Right forelimb (tissue), 1 donor: ENCODE measurements around the gene SPDYE11.
"Not testable (repeated sequence)": the region's sequence is repeated elsewhere in the genome, so short reads cannot be mapped to it uniquely, and the experiment has no call there.

ENCODE experiments used
- DNase-seq: peaks from one replicate; pipeline ENCODE4 v3.0.0-alpha.2; 2018

The SPDYE11 gene, protein sequence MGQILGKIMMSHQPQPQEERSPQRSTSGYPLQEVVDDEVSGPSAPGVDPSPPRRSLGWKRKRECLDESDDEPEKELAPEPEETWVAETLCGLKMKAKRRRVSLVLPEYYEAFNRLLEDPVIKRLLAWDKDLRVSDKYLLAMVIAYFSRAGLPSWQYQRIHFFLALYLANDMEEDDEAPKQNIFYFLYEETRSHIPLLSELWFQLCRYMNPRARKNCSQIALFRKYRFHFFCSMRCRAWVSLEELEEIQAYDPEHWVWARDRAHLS

DNA sequence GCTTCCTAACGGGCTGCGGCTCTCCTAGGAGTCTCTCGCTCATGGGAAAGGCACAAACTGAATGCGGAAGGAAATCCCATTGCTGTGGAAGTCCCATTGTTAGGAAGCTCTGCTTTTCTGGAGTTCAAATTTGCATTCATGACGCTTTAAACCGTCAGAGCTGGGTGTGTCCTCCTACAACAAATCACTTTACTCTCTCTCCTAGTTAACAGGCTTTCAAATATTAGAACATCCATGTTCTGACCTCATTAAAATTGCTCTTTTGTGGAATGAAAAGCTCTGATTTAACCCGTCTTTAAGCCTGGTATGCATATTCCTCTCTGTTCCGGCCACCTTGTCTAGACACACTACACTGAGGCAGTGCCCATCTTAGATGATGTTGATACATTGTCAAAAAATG lies at the start of gene SPDYE11:
TSS of gene SPDYE11 (minus strand) at position 101 of the 400 bp plus-strand sequence. CDS start 1,800 bp downstream, outside the sequence.
- DNase-seq: not testable (repeated sequence)

DNA sequence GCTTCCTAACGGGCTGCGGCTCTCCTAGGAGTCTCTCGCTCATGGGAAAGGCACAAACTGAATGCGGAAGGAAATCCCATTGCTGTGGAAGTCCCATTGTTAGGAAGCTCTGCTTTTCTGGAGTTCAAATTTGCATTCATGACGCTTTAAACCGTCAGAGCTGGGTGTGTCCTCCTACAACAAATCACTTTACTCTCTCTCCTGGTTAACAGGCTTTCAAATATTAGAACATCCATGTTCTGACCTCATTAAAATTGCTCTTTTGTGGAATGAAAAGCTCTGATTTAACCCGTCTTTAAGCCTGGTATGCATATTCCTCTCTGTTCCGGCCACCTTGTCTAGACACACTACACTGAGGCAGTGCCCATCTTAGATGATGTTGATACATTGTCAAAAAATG lies 28.2 kb upstream of the SPDYE11 start, which contains the start of gene SPDYE9:
TSS of gene SPDYE9 (minus strand) at position 101 of the 400 bp plus-strand sequence. CDS start 1,800 bp downstream, outside the sequence.
- not testable (repeated sequence) for DNase-seq

DNA sequence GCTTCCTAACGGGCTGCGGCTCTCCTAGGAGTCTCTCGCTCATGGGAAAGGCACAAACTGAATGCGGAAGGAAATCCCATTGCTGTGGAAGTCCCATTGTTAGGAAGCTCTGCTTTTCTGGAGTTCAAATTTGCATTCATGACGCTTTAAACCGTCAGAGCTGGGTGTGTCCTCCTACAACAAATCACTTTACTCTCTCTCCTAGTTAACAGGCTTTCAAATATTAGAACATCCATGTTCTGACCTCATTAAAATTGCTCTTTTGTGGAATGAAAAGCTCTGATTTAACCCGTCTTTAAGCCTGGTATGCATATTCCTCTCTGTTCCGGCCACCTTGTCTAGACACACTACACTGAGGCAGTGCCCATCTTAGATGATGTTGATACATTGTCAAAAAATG lies 28.0 kb downstream of the SPDYE11 start, which contains the start of gene SPDYE8:
TSS of gene SPDYE8 (minus strand) at position 101 of the 400 bp plus-strand sequence. CDS start 1,800 bp downstream, outside the sequence.
- not testable (repeated sequence) for DNase-seq

DNA sequence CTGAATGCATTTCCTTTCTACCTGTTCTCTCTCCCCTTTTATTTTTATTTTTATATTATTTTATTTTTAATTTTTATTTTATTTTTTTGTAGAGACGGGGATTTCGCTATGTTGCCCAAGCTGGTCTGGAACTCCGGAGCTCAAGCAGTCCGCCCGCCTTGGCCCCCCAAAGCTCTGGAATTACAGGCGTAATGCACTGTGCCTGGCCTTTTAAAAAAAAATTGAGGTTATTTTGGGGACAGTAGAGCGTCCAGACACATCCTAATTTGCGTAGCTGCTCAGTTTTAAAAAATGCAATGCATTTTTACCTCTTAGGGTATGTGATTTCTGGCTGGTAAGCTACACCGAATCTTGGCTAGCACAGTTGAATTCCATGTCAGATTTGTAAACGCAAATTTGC lies 51.2 kb downstream of the SPDYE11 start:
- DNase-seq: not testable (repeated sequence)

DNA sequence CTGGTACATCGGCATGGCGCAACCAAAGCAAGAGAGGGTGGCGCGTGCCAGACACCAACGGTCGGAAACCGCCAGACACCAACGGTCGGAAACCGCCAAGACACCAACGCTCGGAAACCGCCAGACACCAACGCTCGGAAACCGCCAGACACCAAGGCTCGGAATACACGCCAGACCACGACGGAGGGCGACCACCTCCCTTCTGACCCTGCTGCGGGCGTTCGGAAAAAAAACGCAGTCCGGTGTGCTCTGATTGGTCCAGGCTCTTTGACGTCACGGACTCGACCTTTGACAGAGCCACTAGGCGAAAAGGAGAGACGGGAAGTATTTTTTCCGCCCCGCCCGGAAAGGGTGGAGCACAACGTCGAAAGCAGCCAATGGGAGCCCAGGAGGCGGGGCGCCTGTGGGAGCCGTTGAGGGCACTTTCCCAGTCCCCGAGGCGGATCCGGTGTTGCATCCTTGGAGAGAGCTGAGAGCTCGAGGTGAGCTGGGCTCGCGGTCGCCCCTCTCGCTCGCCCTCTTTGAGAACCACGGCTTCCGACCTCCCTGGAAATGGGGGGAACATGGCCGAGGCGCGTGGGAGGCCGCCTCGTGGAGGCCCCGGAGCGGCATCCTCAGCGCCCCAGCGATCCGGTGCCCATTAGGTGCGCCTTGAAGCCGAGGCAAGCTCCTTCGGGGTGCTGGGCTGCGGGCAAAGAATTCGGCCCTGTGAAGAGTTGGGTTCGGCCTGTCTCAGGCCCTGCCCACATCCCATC lies 51.8 kb downstream of the SPDYE11 start:
- DNase-seq: peak; percentile 90

DNA sequence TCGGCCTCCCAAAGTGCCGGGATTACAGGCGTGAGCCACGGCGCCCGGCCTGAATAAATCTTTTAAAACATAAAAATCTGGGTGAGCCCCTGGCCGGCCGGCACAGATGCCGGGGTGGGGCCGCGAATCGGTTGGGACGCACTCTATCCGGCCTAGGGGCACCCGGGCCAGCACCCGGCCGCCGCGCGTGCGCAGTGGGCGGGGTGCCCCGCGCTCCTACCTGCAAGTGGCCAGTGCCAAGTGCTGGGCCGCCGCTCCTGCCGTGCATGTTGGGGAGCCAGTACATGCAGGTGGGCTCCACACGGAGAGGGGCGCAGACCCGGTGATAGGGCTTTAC lies 52.4 kb downstream of the SPDYE11 start:
- not testable (repeated sequence) for DNase-seq

DNA sequence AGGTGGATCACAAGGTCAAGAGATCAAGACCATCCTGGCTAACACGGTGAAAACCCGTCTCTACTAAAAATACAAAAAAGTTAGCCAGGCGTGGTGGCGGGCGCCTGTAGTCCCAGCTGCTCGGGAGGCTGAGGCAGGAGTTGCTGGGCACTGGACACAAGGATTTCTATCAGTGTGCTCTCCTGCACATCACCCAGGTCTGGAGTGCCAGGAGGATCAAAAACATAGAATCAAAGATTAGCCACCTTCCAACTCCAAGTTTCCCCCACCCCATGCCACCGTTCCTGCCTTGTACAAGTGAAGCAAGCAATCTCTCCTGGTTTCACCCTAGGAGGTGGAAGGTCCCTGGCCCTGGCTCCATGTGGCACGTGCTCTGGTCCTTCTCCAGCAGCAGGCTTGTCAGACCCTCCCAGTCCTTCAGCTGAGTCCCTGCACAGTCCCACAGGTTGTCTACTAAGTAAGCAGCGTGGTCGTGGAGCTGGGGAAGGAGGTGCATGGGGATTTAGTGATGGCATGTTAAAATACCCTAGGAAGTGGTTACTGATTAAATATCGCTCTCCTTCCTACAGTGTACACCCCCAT lies 59.7 kb downstream of the SPDYE11 start:
- not testable (repeated sequence) for DNase-seq
